DOHH2 (cell line): ENCODE measurements around the gene TMEM253.
A peak's percentile ranks its signal among the peaks of the same experiment; 100 is the strongest.

Experiments used
- H3F3A ChIP-seq: fragments of 200-600 bp; sonication (generic), shearing (Covaris generic); 2 replicates; pipeline ENCODE4 v1.6.0; 2016; ENCODE audit warnings: antibody characterized with exemption, mild to moderate bottlenecking; ENCODE audit not compliant: control insufficient read depth, insufficient read depth
- H3K27ac ChIP-seq: fragments of 200-600 bp; sonication (generic); 2 replicates; pipeline ENCODE4 v1.5.1; 2014; ENCODE audit warnings: low read depth, mild to moderate bottlenecking, low read length, moderate library complexity
- H3K27me3 ChIP-seq: fragments of 200-600 bp; sonication (generic); 2 replicates; pipeline ENCODE4 v1.6.1; 2014; ENCODE audit warnings: mild to moderate bottlenecking, low read length, mixed read lengths; ENCODE audit not compliant: control insufficient read depth
- H3K36me3 ChIP-seq: fragments of 200-600 bp; sonication (generic); 2 replicates; pipeline ENCODE4 v1.6.1; 2014; ENCODE audit warnings: mild to moderate bottlenecking, low read length, moderate library complexity, mixed read lengths; ENCODE audit not compliant: control insufficient read depth
- H3K4me1 ChIP-seq: fragments of 200-600 bp; sonication (generic); 2 replicates; pipeline ENCODE4 v1.6.1; 2014; ENCODE audit warnings: mild to moderate bottlenecking, low read length, mixed read lengths; ENCODE audit not compliant: control insufficient read depth
- H3K4me2 ChIP-seq: fragments of 200-600 bp; sonication (generic); 2 replicates; pipeline ENCODE4 v1.6.0; 2014; ENCODE audit warnings: mild to moderate bottlenecking, low read length, moderate library complexity
- H3K4me3 ChIP-seq: fragments of 200-600 bp; sonication (generic); 2 replicates; pipeline ENCODE4 v1.5.1; 2014; ENCODE audit warnings: mild to moderate bottlenecking, low read length, mixed read lengths
- H3K79me2 ChIP-seq: fragments of 200-600 bp; sonication (generic); 2 replicates; pipeline ENCODE4 v1.6.1; 2014; ENCODE audit warnings: mild to moderate bottlenecking, low read length, mixed read lengths; ENCODE audit not compliant: control insufficient read depth
- H3K9me2 ChIP-seq: fragments of 200-600 bp; sonication (generic); replicated peaks from 2 replicates; pipeline ENCODE4 v1.6.1; 2014; ENCODE audit warnings: mild to moderate bottlenecking, low read length, mixed read lengths; ENCODE audit not compliant: control insufficient read depth
- H3K9me3 ChIP-seq: fragments of 200-600 bp; sonication (generic); 2 replicates; pipeline ENCODE4 v1.6.1; 2014; ENCODE audit warnings: antibody characterized with exemption, low read length, mixed read lengths; ENCODE audit not compliant: control insufficient read depth, insufficient read depth
- H4K20me1 ChIP-seq: fragments of 200-600 bp; sonication (generic); 2 replicates; pipeline ENCODE4 v1.6.0; 2014; ENCODE audit warnings: low read depth, mild to moderate bottlenecking, antibody characterized with exemption, low read length, moderate library complexity; ENCODE audit not compliant: control insufficient read depth, insufficient read depth
- CTCF ChIP-seq: fragments of 200-600 bp; sonication (generic); IDR thresholded peaks from one replicate; pipeline ENCODE4 v1.5.1; 2014; ENCODE audit warnings: antibody characterized with exemption, mild to moderate bottlenecking, low read depth, low read length; ENCODE audit not compliant: poor library complexity, severe bottlenecking
- EZH2phosphoT487 ChIP-seq: fragments of 200-600 bp; sonication (generic); IDR thresholded peaks from 2 replicates; pipeline ENCODE4 v1.6.1; 2017; ENCODE audit warnings: borderline replicate concordance, mild to moderate bottlenecking, antibody characterized with exemption, low read length, moderate library complexity, mixed read lengths

TMEM253 gene

GRCh38 chr14:21057803-21058675 is 42.8 kb upstream of the TMEM253 start, which contains the start of gene RNASE8:
RNASE8 (plus strand) TSS chr14:21057822; CDS start chr14:21057893, 71 bp downstream.
- Histone ChIP-seq H3K4me2 (no peak within 1 kb of the TSS), H3K4me3 (no peak within 1 kb of the TSS), H3K27ac (no peak within 1 kb of the TSS), H3K79me2 (no peaks in the 10 kb centered on the region), H3K27me3 (peaks cover 28% of the 10 kb centered on the region), H3K9me3 (no peaks in the 10 kb centered on the region), H3K9me2 (no peaks in the 10 kb centered on the region), H3K4me1 (peaks cover 5% of the 10 kb centered on the region), H3F3A (no peaks in the 10 kb centered on the region), H3K36me3 (no peaks in the 10 kb centered on the region), H4K20me1 (no peaks in the 10 kb centered on the region)
- TF ChIP-seq EZH2phosphoT487 (no peak), CTCF (peak; percentile 35)

- Histone ChIP-seq H3K9me2 (no peaks in the 10 kb centered on the region), H3K27ac (no peak overlapping the region), H3K79me2 (no peaks in the 10 kb centered on the region), H3K4me1 (peaks cover 9% of the 10 kb centered on the region), H3K4me2 (no peak overlapping the region), H3K27me3 (peaks cover 36% of the 10 kb centered on the region), H3K36me3 (no peaks in the 10 kb centered on the region), H3K4me3 (no peak overlapping the region), H3F3A (no peaks in the 10 kb centered on the region), H3K9me3 (no peaks in the 10 kb centered on the region), H4K20me1 (no peaks in the 10 kb centered on the region)
- TF ChIP-seq CTCF, result no peak
- no peak for TF ChIP-seq EZH2phosphoT487
Observed at GRCh38 chr14:21058903-21059302, 42.0 kb upstream of the TMEM253 start.

- Histone ChIP-seq H3K4me2 (no peak overlapping the region), H3K27me3 (peaks cover 39% of the 10 kb centered on the region), H3K9me2 (no peaks in the 10 kb centered on the region), H4K20me1 (no peaks in the 10 kb centered on the region), H3K27ac (no peak overlapping the region), H3K9me3 (no peaks in the 10 kb centered on the region), H3K4me3 (no peak overlapping the region), H3K79me2 (no peaks in the 10 kb centered on the region), H3K4me1 (peaks cover 9% of the 10 kb centered on the region), H3F3A (no peaks in the 10 kb centered on the region), H3K36me3 (no peaks in the 10 kb centered on the region)
- no peak for TF ChIP-seq CTCF
- no peak for TF ChIP-seq EZH2phosphoT487
Observed at GRCh38 chr14:21059842-21060613, 40.8 kb upstream of the TMEM253 start.
